GM12874 (cell line): ENCODE measurements around the gene PRSS56.

ENCODE experiments used
- CTCF ChIP-seq: IDR thresholded peaks from 2 replicates; pipeline ENCODE4 v1.5.1; 2011; ENCODE audit warnings: low read depth, mild to moderate bottlenecking, control low read depth, low read length, moderate library complexity; ENCODE audit not compliant: insufficient read depth

Gene PRSS56

DNA sequence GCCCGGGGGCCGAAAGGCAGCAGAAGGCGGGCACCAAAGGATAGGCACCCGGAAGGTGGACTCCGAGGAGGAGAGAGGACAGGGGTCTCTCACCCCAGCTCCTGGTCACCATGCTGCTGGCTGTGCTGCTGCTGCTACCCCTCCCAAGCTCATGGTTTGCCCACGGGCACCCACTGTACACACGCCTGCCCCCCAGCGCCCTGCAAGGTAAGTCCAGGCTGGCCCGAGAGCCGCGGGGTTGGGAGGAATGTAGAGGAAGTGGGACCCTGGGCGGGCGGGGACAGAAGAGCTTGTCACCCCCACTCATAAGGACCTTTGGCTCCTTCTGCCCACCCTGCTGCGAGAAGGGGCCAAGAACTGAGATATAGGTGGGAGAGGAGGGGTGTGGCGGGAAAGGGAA is 301 bp downstream of the PRSS56 start:
- no peak for TF ChIP-seq CTCF

- TF ChIP-seq CTCF = no peak
Measured at GRCh38 chr2:232521098-232521497, 910 bp downstream of the PRSS56 start.

DNA sequence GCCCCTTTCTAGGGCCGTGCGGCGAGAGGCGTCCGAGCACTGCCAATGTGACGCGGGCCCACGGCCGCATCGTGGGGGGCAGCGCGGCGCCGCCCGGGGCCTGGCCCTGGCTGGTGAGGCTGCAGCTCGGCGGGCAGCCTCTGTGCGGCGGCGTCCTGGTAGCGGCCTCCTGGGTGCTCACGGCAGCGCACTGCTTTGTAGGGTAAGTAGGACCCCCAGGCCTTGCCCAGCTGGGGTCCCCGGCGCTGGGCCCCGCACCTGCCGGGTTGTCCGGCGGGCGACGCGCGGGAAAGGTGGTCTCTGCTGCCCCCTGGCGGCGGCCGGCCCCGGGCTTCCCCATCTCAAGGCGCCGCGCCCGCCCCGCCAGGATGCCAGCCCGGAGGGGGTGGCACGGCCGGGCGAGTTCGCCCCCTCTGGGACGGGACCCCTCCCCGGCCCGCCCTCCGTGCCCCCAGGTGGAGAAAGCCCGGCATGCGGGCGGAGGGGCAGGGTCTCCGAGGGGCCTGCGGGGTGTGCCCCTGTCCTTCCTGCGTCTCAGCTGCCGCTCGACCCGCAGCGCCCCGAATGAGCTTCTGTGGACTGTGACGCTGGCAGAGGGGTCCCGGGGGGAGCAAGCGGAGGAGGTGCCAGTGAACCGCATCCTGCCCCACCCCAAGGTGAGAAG is 1.9 kb downstream of the PRSS56 start:
- peak; percentile 85 for TF ChIP-seq CTCF

DNA sequence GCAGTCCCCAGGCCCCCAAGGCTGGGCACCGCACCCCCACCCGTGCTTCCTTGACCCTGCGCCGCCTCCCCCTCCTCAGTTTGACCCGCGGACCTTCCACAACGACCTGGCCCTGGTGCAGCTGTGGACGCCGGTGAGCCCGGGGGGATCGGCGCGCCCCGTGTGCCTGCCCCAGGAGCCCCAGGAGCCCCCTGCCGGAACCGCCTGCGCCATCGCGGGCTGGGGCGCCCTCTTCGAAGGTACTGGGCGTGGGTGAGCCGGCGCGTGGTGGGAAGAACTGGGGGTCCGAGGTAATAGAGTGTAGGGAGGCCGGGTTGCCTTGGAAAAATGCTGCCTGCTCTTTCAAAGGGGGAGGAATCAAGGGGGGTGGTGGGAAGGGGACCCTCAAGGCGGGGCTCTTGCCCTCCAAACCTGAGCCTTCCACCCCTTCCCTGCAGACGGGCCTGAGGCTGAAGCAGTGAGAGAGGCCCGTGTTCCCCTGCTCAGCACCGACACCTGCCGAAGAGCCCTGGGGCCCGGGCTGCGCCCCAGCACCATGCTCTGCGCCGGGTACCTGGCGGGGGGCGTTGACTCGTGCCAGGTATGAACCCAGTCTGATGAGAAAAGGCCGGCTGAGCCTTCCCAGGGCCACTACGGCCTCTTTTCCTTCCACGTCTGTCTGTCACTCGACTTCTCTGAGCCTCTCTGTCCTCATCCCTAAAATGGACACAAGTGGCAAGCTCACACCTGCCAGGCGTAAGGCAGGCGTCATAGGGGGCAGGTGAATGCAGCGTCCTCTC is 2.6 kb downstream of the PRSS56 start:
- TF ChIP-seq CTCF = no peak

DNA sequence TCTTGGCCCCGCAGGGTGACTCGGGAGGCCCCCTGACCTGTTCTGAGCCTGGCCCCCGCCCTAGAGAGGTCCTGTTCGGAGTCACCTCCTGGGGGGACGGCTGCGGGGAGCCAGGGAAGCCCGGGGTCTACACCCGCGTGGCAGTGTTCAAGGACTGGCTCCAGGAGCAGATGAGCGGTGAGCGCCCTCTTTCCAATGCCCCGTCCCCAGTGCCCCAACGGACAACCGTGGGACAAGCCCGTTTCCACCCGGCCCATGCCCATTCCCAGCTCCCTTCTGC is 3.2 kb downstream of the PRSS56 start:
- no peak for TF ChIP-seq CTCF

DNA sequence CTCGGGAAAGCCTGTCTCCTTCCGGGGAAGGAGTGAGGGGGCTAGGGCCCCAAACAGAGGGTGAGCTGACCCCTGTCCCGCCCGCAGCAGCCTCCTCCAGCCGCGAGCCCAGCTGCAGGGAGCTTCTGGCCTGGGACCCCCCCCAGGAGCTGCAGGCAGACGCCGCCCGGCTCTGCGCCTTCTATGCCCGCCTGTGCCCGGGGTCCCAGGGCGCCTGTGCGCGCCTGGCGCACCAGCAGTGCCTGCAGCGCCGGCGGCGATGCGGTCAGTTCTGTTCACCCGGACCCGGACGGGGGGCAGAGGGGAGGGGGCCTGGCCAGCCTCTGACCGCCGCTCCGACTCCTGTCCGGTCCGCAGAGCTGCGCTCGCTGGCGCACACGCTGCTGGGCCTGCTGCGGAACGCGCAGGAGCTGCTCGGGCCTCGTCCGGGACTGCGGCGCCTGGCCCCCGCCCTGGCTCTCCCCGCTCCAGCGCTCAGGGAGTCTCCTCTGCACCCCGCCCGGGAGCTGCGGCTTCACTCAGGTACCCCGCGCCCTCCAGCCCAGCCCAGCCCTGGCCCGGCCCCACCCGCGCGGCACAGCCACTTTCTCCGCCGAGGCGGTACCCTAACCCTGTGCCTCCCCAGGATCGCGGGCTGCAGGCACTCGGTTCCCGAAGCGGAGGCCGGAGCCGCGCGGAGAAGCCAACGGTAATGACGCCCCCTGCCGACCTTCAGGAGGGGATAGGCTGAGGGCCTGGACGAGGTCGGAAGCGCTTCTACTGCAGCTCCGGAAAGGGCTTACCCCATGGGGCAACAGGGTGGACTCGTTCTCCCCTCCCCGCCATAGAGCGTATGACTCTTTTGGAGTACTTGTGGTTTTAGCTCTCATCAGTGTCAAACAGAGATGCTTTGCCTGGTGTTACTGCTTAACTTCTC is 3.8 kb downstream of the PRSS56 start:
- TF ChIP-seq CTCF = 0 out of 2 replicates have a peak, but pooled peaks have one; percentile 14

DNA sequence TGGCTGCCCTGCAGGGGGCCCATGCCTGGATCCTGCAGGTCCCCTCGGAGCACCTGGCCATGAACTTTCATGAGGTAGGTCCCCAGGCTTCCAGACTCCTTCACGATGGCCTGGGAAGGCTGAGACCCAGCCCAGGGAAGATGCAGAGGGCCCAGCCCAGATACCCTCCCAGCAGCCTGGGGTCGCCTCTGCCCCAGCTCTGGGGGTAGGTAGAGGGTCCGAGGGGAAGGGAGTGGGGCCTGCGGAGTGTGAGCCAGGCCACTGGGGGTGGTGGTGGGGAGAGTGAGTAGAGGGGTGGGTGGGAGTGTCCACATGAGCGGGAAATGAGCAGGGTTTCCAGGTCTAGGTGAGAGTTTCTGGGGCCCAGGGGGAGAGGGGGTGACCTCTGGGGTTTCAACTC is 4.6 kb downstream of the PRSS56 start:
- no peak for TF ChIP-seq CTCF
